ENCODE data around the gene PTRHD1.

The PTRHD1 gene

GRCh38 chr2:24749069-24749691 lies 44.0 kb downstream of the PTRHD1 start:
- H3K9ac ChIP-seq (ENCODE audit: low read length): no peak overlapping the region
- no peaks in the 10 kb centered on the region for H3K9me3 ChIP-seq (ENCODE audit: insufficient read depth, low read length)
- no peak overlapping the region for H3K4me2 ChIP-seq (ENCODE audit: low read length)
- H3K27me3 ChIP-seq (ENCODE audit: low read depth, low read length): no peaks in the 10 kb centered on the region
- no peaks in the 10 kb centered on the region for H4K20me1 ChIP-seq (ENCODE audit: insufficient read depth, low read length)
- no peaks in the 10 kb centered on the region for H3K36me3 ChIP-seq (replicated peaks; ENCODE audit: low read depth, low read length)
- no peaks in the 10 kb centered on the region for H3K79me2 ChIP-seq (ENCODE audit: low read length)
- H3K4me3 ChIP-seq (ENCODE audit: low read length): no peak overlapping the region
- H3K27ac ChIP-seq (ENCODE audit: low read length): no peak overlapping the region
- TF ChIP-seq EZH2phosphoT487 (IDR thresholded peaks at IDR 0.05; ENCODE audit: low read depth) (no peak), CTCF (IDR thresholded peaks at IDR 0.05; ENCODE audit: low read depth, low read length) (no peak)
- no peak overlapping the region for H2AFZ ChIP-seq (ENCODE audit: low read depth, low read length)
- peaks cover 13% of the 10 kb centered on the region for H3K4me1 ChIP-seq (ENCODE audit: low read length)

DNA sequence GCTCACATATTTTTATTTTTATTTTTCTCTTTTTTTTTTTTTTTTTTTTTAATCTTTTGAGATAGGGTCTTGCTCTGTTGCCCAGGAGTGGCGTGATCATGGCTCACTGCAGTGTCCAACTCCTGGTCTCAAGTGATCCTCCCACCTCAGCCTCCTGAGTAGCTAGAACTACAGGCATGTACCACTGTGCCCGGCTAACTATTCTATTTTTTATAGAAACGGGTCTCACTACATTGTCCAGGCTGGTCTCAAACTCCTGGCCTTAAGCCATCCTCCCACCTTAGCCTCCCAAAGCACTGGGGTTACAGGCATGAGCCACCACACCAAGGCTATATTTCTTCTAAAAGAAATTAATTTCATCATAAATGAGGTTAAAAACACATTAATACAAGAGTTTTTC lies 45.9 kb downstream of the PTRHD1 start:
- Histone ChIP-seq H3K27me3 (ENCODE audit: low read depth, low read length) (no peaks in the 10 kb centered on the region), H4K20me1 (ENCODE audit: insufficient read depth, low read length) (no peaks in the 10 kb centered on the region), H3K4me3 (ENCODE audit: low read length) (no peak overlapping the region), H3K36me3 (replicated peaks; ENCODE audit: low read depth, low read length) (no peaks in the 10 kb centered on the region), H2AFZ (ENCODE audit: low read depth, low read length) (no peak overlapping the region), H3K79me2 (ENCODE audit: low read length) (no peaks in the 10 kb centered on the region), H3K9ac (ENCODE audit: low read length) (no peak overlapping the region), H3K27ac (ENCODE audit: low read length) (no peak overlapping the region), H3K4me2 (ENCODE audit: low read length) (no peak overlapping the region), H3K4me1 (ENCODE audit: low read length) (peaks cover 13% of the 10 kb centered on the region), H3K9me3 (ENCODE audit: insufficient read depth, low read length) (no peaks in the 10 kb centered on the region)
- no peak for TF ChIP-seq EZH2phosphoT487 (IDR thresholded peaks at IDR 0.05; ENCODE audit: low read depth)
- TF ChIP-seq CTCF (IDR thresholded peaks at IDR 0.05; ENCODE audit: low read depth, low read length): no peak

DNA sequence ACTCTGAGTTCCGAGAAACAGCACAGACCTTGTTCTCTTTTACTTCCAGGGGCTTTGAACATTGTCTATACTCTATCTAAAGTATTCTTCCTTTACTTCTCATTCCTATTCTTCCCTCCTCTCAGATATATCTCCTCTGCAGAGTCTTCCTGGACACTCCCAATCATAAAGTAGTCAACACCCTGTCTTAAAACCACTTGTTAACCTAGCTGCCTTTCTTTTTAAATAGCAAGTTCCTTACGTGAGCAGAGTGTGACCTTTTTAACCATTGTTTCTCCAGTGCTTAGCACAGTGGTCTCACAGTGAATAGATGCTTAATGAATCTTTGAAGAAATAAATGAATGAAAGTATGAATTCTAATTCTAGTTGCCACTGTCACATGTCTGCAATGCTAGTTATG lies 47.4 kb downstream of the PTRHD1 start:
- TF ChIP-seq EZH2phosphoT487 (IDR thresholded peaks at IDR 0.05; ENCODE audit: low read depth): no peak
- TF ChIP-seq CTCF (IDR thresholded peaks at IDR 0.05; ENCODE audit: low read depth, low read length): no peak
- no peaks in the 10 kb centered on the region for H3K79me2 ChIP-seq (ENCODE audit: low read length)

DNA sequence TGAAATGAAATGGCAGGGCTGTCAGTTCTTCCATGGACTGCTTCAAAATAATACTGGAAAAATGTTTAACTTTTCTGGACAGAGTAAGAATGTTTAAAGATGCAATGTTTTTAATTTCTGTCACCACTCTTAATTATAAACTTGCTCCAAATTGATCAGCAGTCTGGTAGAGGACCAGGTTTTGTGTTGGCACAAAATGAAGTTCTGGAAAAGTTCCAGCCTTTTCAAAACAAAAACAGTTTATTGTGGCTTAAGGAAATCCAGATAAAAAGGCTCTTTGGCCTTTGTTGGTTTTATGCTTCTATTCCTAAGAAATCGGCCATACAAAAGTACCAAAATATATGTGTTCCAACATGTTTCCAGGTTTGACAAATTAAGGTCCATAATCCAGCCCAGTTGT lies 48.8 kb downstream of the PTRHD1 start:
- no peak overlapping the region for H3K4me2 ChIP-seq (ENCODE audit: low read length)
- no peaks in the 10 kb centered on the region for H4K20me1 ChIP-seq (ENCODE audit: insufficient read depth, low read length)
- H3K4me3 ChIP-seq (ENCODE audit: low read length): no peak overlapping the region
- H2AFZ ChIP-seq (ENCODE audit: low read depth, low read length): no peak overlapping the region
- peaks cover 14% of the 10 kb centered on the region for H3K4me1 ChIP-seq (ENCODE audit: low read length)
- no peak overlapping the region for H3K27ac ChIP-seq (ENCODE audit: low read length)
- H3K36me3 ChIP-seq (replicated peaks; ENCODE audit: low read depth, low read length): no peaks in the 10 kb centered on the region
- no peaks in the 10 kb centered on the region for H3K9me3 ChIP-seq (ENCODE audit: insufficient read depth, low read length)
- no peak for TF ChIP-seq EZH2phosphoT487 (IDR thresholded peaks at IDR 0.05; ENCODE audit: low read depth)
- TF ChIP-seq CTCF (IDR thresholded peaks at IDR 0.05; ENCODE audit: low read depth, low read length): no peak
- no peaks in the 10 kb centered on the region for H3K79me2 ChIP-seq (ENCODE audit: low read length)
- no peaks in the 10 kb centered on the region for H3K27me3 ChIP-seq (ENCODE audit: low read depth, low read length)
- H3K9ac ChIP-seq (ENCODE audit: low read length): no peak overlapping the region

More for the DNA sequence above, 47.4 kb downstream of the PTRHD1 start:
- Histone ChIP-seq H3K27me3 (ENCODE audit: low read depth, low read length) (no peaks in the 10 kb centered on the region), H3K4me1 (ENCODE audit: low read length) (peaks cover 16% of the 10 kb centered on the region), H2AFZ (ENCODE audit: low read depth, low read length) (no peak overlapping the region), H4K20me1 (ENCODE audit: insufficient read depth, low read length) (no peaks in the 10 kb centered on the region), H3K4me2 (ENCODE audit: low read length) (no peak overlapping the region), H3K4me3 (ENCODE audit: low read length) (no peak overlapping the region), H3K36me3 (replicated peaks; ENCODE audit: low read depth, low read length) (no peaks in the 10 kb centered on the region), H3K9ac (ENCODE audit: low read length) (no peak overlapping the region), H3K27ac (ENCODE audit: low read length) (no peak overlapping the region), H3K9me3 (ENCODE audit: insufficient read depth, low read length) (no peaks in the 10 kb centered on the region)

All from OCI-LY3 (cell line).